ENCODE data around the gene IFIT2.
"Not testable (repeated sequence)": the region's sequence is repeated elsewhere in the genome, so short reads cannot be mapped to it uniquely, and the experiment has no call there.

IFIT2 gene

GRCh38 chr10:89279421-89279869 lies 22.4 kb upstream of the IFIT2 start:
- DNase-seq (ENCODE audit: low read depth in 2 of 2), result no peak

- no peak for DNase-seq (ENCODE audit: low read depth in 2 of 2)
Observed at GRCh38 chr10:89280508-89280907, 21.3 kb upstream of the IFIT2 start.

GRCh38 chr10:89281606-89282395 lies 20.0 kb upstream of the IFIT2 start:
- DNase-seq (ENCODE audit: low read depth in 2 of 2), result no peak

- DNase-seq (ENCODE audit: low read depth in 2 of 2), result no peak
Observed at GRCh38 chr10:89283025-89283935, 18.6 kb upstream of the IFIT2 start.

- no peak for DNase-seq (ENCODE audit: low read depth in 2 of 2)
Observed at GRCh38 chr10:89283936-89284475, 17.8 kb upstream of the IFIT2 start.

GRCh38 chr10:89284711-89285110 lies 17.1 kb upstream of the IFIT2 start:
- not testable (repeated sequence) for DNase-seq (ENCODE audit: low read depth in 2 of 2)

- not testable (repeated sequence) for DNase-seq (ENCODE audit: low read depth in 2 of 2)
Observed at GRCh38 chr10:89285303-89285702, 16.5 kb upstream of the IFIT2 start.

GRCh38 chr10:89294721-89295239 lies 7.1 kb upstream of the IFIT2 start:
- DNase-seq (ENCODE audit: low read depth in 2 of 2), result no peak

GRCh38 chr10:89295597-89295996 lies 6.2 kb upstream of the IFIT2 start:
- DNase-seq (ENCODE audit: low read depth in 2 of 2), result no peak

- DNase-seq (ENCODE audit: low read depth in 2 of 2), result no peak
Observed at GRCh38 chr10:89296220-89296648, 5.6 kb upstream of the IFIT2 start.

GRCh38 chr10:89297356-89297755 lies 4.5 kb upstream of the IFIT2 start:
- no peak for DNase-seq (ENCODE audit: low read depth in 2 of 2)

- DNase-seq (ENCODE audit: low read depth in 2 of 2), result no peak
Observed at GRCh38 chr10:89297791-89298190, 4.1 kb upstream of the IFIT2 start.

GRCh38 chr10:89299031-89299430 lies 2.8 kb upstream of the IFIT2 start:
- DNase-seq (ENCODE audit: low read depth in 2 of 2), result no peak

GRCh38 chr10:89301232-89301631 lies 614 bp upstream of the IFIT2 start:
- DNase-seq (ENCODE audit: low read depth in 2 of 2), result no peak

- no peak for DNase-seq (ENCODE audit: low read depth in 2 of 2)
Observed at GRCh38 chr10:89302625-89303024, 779 bp downstream of the IFIT2 start.

GRCh38 chr10:89303161-89303560 lies 1.3 kb downstream of the IFIT2 start:
- no peak for DNase-seq (ENCODE audit: low read depth in 2 of 2)

GRCh38 chr10:89304026-89304425 lies 2.2 kb downstream of the IFIT2 start:
- DNase-seq (ENCODE audit: low read depth in 2 of 2), result no peak

- no peak for DNase-seq (ENCODE audit: low read depth in 2 of 2)
Observed at GRCh38 chr10:89304446-89304845, 2.6 kb downstream of the IFIT2 start.

- DNase-seq (ENCODE audit: low read depth in 2 of 2), result no peak
Observed at GRCh38 chr10:89304925-89305324, 3.1 kb downstream of the IFIT2 start.

GRCh38 chr10:89305766-89306433 lies 4.1 kb downstream of the IFIT2 start:
- DNase-seq (ENCODE audit: low read depth in 2 of 2), result no peak

- no peak for DNase-seq (ENCODE audit: low read depth in 2 of 2)
Observed at GRCh38 chr10:89306434-89307268, 4.8 kb downstream of the IFIT2 start.
